ENCODE data around the gene MAS1L.

- TF ChIP-seq CTCF (IDR thresholded peaks at IDR 0.05; ENCODE audit: low read length), result no peak
- no peak for TF ChIP-seq EZH2 (IDR thresholded peaks at IDR 0.05; ENCODE audit: borderline replicate concordance, low read length)
These were observed 18.1 kb upstream of the MAS1L start for GRCh38 chr6:29505808-29506207.

All from OCI-LY1 (cell line).